Stimulated activated CD4-positive, alpha-beta T cell treated with anti-CD3 and anti-CD28 coated beads, TNF-alpha, amount 100 ng/mL, for 4 hours (primary cell): Measurements from ENCODE around the gene NT5DC1.

ENCODE experiments used
- DNase-seq, 3 experiments: peaks; one replicate each; pipeline ENCODE4 v3.0.0-alpha.2; 2020; ENCODE audit warnings: low read depth in 3 of 3

Gene NT5DC1

DNA sequence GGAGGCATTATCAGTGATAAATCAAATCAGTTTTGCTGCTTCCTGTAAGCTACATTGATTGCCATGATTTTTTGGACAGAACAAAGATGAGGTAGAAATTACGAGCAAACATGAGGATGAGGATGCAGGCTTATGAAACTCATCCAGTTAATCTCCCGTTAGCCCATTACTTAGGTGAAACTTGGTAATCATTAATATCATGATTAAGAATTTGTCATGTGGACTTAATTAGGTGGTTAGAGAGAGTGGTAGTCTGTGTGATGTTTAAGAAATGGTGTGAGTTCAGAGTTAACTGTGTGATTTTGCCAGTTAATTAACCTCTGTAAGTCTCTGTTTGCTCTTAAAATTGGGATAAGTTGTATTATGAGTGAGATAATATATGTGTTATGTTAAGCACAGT lies 91.2 kb downstream of the NT5DC1 start:
- no peak for DNase-seq

DNA sequence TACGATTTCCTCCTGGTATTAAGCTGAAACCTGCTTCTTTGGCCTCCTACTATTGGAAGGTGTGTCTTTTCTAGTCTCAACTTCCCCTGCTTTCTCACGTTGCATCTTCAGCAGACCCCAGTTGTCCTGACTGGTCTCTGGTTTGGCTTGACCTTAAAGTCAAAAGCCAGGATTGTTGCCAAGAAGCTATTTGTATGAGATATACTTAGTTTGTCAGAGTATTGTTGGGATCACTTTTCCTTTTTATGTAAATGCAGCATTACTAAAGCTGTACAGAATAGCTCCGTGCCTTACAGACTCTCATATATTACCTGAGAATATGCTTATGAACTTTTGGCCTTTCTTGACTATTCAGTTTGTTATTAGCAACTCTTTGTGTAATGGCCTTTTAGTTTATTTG lies 92.1 kb downstream of the NT5DC1 start:
- no peak for DNase-seq

DNA sequence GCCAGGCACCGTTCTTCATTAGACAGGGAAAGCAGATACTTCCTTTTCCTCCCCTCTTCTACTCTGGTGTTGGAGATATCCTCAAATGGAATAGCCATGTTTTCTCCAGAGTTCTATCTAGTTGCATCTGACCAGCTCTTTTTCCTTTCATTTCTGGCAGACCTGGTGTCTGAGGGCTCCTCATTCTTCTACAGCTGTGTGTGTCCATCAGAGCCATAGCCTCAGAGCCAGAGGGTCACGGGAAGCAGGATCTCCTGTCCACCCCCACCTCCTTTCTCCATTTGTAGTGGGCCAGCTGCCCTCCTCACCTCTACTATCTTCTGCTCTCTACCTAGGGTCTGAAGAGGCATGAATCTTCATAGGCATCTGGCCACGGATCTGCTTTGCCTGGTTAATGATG lies 96.2 kb downstream of the NT5DC1 start:
- no peak for DNase-seq

DNA sequence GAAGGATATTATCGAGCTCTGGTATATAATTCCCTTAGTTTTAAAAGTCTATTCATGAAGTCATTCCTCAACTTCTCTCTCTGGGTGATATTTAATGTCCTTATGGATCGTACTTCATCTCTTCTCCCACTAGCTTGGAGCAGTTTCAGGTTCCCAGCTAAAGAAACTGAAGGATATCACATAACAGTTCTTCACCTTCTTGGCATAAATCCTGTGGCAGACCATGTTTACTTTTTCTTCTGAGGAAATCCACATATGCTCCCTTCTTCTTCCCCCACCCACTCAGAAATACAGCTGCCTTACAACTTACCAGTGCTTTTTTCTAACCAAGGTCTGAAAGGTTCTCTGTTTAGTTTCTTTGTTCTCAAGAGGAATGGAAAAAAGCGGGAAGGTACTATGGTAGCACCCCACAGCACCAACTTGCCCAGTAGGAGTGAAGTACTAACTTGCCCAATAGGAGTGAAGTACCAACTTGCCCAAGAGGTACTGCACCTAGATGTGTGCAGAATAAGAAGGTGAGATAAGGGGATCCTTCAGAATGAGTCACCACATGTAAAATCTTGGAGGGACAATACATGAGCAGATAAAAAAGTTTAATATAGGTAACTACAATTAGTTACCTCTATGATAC lies 100.1 kb downstream of the NT5DC1 start:
- DNase-seq = no peak

DNA sequence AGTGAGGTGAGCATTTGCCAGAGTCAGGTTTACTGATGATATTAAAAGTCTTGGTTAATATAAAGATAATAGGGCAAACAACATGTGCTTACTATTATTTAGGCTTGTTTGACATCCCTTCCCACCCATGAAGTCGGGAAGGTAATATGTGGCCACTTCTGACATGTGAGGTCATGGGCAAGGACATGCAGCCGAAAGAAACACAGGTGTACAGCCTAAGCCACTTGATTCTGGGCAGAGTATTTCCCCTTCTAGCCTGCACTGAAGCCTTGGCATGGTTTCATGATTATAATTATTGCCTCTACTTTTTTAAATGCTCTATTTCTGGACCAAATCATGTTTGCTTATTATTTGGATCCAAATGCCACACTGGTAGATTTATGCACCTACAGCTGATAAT lies 100.9 kb downstream of the NT5DC1 start:
- DNase-seq = no peak

DNA sequence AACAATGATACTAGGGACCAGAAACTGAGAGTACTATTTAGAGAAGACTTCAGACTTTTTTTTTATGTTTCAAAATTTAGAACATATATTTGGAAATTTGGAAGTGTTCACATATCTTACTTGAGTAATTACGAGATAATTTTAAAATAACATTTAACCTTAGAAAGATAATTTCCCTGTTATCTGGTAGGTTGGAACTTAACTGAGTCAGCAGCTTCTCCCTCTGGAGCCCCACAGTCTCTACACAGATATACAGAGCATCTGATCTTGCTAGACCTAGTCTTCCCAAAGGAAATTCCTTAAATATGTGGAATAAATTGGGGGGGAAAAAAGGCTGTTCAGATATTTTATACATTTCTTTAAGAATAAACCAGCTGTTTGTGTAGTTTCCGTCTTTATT lies 104.6 kb downstream of the NT5DC1 start:
- DNase-seq = no peak

DNA sequence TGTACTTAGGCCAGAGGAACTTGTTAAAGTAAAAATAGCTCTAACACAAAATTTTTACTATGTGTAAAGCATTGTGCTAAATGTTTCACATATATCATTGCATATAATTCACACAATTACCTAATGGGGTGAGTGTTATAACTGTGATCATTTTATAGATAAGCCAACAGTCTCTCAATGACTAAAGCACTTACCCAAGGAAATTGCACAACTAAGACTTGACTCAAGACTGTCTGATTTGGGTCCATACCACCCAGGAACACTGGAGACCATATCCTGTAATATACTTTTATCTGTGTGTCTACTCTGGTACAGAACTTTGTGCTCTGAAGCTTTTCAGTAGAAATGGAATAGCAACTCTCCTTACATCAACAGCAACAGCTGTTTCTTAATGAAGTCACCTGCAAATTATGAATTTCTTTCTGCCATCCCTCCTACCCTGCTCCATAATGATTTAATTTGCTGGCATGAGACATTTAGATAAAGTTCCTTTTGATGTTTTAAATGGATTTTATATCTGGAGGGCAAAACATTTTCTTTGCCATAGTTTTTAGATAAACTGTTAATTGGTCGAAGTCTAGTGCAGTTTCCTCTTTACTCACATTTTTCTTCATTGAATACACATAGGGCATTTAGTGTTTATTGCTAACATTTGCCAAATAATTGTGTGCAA lies 105.7 kb downstream of the NT5DC1 start:
- no peak for DNase-seq

DNA sequence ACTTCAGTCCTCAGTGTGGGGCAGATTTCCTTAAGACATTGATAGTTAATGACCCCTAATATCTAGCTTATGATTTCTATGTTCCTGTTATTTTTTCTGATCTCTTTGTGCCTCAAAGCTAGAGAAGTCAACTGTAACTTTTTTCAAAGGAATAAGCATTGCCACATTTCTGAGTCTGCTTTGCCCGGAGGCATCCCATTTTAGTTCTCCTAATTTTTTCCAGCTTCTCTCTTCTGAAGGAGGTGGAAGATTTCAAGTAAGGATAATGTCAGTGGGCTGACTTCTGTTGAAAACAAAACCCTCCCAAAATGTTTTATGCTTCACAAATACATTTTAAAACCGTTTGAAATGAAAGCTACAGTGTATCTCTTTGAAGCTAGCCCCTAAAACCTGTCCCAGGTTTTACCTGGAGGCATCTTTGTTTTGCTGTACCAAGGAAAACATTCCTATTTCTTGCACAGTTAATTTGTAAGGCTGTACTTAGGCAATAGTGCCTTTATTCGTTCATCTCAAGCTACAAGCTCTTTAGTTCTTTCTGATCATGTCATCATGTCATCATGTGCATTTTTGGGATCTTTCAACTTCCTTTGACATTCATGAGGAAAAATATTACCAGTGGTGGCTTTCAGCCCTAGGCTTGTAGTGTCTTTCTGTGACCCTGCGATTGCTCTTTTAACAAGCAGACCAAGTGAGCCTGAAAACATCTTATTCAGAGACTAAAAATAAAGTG lies 107.6 kb downstream of the NT5DC1 start:
- DNase-seq = no peak

DNA sequence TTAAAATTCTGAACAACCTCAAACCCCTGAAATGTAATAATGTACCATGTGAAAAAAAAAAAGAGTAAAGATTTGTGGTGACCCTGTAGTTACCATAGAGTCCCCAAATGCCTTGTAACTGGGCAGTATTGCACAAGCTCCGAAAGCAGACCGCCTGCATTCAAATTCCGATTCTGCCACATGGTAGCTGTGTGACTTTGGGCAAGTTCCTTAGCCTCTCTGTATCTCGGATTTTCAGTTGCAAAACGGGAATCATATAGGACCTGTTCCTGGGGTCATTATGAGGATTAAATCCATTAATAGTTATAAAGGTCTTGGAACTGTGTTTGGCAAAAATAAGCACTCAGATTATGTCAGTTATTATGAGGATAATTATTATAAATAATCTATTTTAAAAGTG lies 109.7 kb downstream of the NT5DC1 start:
- DNase-seq = no peak

DNA sequence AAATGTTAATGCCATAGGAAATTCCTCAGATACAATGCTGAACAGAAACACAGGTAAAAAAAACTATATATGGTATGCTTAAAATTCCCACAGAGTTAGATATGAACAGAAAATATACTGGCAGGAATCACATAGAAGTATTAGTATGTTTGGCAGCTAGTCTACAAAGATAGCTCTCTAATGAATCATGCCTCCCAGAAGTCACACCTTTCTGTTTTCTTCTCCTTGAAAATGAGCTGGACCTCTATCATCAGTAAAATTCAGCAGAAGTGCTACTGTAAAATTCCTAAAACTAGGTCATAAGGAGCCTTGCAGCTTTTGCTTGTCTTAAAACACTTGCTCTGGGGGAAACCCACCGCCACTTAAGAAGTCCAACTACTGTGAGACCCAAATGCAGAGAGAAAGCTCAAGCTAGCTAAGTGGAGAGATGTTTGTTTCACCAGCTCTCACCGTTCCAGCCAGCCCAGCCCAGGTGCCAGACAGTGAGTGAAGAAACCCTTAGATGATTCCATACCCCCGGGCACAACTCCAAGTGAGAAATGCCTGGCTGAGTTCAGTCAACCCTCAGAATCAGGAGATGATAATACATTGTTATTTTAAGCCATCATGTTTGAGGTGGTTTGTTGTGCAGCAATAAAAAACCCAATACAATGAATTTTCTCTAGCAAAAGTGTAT lies 110.2 kb downstream of the NT5DC1 start:
- DNase-seq = no peak

DNA sequence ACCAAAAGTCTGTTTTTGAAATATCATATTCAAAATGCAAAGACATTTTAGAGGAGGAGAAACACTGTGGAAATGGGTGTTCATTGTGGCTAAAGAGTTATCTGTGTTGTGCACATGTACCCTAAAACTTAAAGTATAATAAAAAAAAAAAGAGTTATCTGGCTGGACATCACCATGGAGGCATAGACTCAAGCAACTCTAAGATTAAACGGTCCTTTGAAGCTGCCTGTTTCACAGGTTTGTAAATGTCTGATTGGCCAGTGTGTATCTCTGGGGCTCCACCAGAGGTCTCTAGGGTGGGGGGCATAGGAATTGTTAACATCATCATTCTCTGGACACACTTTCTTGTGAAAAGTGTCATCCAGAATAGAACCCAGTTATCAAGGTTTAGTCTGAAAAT lies 114.0 kb downstream of the NT5DC1 start:
- DNase-seq = no peak

DNA sequence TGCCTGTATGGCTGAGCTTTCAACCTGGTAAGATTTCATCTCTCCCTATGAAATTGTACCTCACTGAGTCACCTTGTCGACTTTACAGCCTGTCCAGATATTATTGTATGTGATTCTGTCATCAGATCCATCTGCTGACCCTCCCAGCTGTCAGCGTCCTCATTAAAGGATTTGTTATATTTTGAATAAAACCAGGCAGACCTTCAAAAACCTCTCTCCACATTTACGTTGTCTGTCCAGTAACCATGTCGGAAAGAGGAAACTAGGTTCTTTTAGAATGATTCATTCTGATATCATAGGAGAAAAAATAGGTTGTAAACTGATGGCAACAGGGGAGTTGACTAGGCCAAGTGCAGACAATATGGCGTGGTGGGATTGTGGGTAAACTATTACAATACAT lies 114.8 kb downstream of the NT5DC1 start:
- DNase-seq = no peak

DNA sequence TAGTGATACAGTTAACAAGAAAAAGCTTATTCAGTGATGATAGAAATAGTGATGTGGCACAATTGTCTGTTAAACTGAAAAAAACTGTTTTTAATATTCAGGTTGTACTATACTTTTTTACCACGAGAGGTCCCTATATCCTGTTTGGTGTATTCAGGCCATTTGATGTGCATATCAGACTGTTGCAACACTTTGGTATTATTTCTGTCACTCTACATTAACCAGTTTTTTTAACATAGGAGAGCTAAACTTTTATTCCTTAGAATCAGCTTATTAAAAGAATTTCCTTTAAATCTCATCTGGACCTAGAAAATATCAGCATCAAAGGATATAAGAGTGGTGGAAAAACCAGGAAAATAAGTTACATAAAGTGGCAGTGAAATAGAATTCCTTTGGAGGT lies 116.4 kb downstream of the NT5DC1 start:
- no peak for DNase-seq

DNA sequence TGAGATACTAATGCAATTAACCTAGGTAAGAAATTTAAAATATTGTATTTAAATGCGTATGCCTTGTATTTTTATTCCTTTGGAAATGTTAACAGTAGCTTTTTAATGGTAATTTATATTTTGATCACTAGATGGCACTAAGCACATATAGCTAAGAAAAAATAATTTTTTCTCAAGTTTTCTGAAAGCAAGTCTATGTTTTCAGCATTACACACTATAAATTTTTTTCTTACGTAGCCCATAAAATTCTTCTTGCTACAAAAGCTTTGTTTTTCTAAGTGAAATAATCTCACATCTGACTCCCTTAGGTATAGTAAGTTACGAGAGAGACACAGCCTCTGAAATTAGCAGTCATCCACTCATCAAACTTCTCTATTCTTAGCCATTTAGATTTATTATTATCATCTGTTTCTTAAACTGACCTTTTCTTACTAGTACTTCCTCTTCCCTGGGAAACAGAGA lies 117.5 kb downstream of the NT5DC1 start:
- DNase-seq = no peak

DNA sequence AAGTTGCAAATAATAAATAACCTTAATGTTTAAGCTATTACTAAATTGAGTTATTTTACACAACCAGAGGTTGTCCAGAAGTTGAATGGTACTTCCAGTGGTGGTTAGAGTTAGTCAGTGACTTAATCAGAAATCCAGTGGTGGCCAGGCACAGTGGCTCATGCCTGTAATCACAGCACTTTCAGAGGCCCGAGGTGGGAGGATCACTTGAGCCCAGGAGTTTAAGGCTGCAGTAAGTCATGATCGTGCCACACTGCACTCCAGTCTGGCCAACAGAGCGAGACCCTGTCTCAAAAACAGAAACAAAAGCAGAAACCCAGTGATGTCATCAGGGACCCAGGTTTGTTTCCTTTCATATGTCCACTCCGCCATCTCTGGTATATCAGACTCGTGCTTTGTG lies 118.2 kb downstream of the NT5DC1 start:
- no peak for DNase-seq

DNA sequence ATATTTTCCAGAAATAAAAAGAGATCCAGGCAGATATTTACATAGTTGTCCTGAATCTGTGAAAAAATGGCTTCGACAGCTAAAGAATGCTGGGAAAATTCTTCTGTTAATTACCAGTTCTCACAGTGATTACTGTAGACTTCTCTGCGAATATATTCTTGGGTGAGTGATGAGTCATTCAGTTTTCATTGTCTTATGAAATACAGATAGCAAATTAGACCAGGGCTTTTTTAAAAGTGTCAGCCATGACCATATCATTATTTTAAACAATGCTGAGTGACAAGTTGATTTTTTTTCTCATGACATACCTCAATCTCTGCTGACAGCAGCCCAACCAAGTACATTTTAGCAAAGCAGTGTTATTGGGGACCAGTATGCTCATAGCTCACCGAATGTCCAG lies 120.4 kb downstream of the NT5DC1 start:
- DNase-seq = no peak

DNA sequence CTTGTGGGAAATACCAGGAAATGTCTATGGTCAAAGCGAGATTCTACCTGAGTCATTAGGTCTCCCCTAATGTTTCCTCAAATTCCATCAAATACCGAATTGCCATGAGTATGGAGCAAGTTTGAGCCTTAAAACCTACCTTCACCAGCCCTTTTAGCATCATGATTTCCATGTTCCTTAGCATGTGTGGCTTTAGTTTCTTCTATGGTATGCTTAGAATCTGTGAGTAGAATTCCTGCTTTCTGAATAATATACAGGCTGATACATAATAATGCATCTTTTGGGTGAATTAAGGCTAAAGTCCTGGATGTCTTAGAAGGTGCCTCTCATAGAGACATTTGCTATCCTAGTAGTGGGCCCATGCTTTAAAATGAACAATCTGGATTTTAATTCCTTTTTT lies 121.3 kb downstream of the NT5DC1 start:
- no peak for DNase-seq

DNA sequence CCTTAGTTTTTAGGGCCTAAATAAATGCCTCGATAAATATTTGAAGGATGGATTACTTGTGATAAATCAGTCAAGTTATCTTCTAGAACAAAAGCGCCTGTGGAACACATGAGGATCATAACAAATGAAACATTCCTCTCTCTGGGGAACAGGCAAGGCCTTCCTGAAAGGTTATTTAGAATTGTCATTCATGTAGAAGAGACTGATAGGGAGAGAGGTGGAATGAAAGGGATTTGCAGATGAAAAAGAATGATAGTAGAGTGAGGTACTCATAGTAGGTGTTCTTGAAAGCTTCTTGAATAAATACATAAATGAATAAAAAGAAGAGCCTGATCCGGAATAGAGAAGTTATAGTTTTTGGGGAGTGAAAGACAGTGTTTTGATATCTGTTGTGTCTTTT lies 122.7 kb downstream of the NT5DC1 start:
- no peak for DNase-seq

DNA sequence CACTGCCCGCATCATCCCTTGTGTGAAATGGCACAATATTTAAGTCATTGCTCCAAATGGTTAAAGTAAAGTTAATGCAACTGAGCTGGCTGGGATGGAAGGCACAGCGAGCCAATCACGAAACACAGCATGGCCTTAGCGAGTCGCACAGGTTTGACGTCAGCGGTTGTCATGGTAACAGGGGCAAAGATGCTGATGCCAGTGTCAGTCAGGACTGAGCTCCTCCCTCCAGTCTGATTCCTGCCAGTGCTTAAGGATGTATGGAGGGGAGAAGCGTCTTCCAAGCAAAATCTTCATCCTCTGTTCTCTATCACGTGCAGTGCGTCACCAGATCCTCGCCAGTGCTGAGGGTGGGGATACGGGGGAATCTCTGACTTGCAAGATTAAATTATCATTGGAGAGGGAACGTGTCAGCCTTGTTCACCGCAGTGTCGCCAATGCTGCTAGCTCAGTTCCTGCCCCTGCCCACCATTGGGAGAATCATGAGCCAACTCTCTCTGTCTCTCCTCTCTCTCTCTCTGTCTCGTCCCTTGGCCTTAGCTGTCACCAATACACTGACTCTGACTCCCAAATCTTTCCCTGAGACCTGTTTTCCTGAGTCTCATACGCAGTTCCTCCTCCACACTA lies 128.7 kb downstream of the NT5DC1 start:
- DNase-seq = no peak

DNA sequence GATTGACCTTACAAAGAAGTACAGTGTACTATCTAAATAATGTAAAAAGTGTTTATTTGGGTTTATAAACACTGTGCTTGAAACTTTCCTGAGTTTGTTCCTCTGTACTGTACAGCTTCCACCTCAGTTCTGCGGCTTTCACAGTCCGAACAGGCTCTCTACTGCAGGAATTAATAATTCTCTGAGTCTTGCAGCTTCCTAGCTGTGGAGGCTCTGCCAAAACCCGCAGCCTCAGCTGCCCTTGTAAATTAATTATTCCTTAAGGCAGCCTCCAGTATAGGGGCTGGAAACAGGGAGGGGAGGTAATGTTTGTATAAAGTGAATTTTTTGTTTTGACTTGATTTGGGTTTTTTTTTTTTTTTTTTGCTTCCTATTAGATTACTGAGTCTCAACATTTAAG lies 134.0 kb downstream of the NT5DC1 start:
- DNase-seq = no peak

DNA sequence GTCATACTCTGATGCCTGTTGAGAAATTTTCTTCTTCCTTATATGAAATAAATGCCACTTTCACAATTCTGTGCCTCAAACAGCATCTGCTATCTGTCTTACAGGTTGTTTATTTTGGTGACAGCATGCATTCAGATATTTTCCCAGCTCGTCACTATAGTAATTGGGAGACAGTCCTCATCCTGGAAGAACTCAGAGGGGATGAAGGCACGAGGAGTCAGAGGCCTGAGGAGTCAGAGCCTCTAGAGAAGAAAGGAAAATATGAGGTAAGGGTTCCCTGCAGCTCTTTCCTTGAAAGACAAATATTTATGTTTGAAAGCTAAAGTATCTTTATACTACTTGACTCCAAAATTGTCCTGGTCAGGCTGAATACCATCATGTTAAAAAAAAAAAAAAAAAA lies 137.4 kb downstream of the NT5DC1 start:
- DNase-seq = no peak

DNA sequence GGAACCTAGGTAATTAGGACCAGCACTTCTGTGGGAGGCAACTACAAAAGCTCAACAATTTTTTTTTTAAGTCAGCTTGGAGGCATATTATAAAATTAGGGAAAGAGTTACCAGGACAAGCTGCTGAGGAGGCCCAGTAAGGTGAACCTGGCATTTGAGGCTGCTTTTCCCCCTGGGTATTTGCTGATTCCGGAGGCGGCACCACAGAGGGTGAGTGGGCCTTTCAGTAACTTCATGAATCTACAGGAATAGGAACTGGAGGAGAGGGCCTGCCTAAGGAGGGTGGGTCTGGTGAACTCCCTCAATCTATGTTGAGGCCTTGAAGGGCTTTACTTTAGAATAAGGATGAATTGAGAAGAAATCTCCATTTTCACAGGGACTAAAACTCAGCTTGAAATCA lies 138.6 kb downstream of the NT5DC1 start:
- no peak for DNase-seq
